ENCODE measurements around the gene DDX39B. TPM values are rescaled to one million over a fixed set of nuclear protein-coding genes. Genes with fewer than 3 reads are reported as not detected.

Gene DDX39B
- total and polyA plus RNA-seq, 9 of the 15 experiments (the other 6 are each of a cell fraction or from before 2014, with no cell fraction given): 479 to 869 (median 592) TPM

- TF ChIP-seq ZNF280A (IDR thresholded peaks at IDR 0.05; ENCODE audit: low read depth, partially characterized antibody): no peak
- TF ChIP-seq RBFOX2 (IDR thresholded peaks at IDR 0.05; ENCODE audit: low read depth, low read length): peak; percentile 58
- no peak for TF ChIP-seq PRMT5 (CRISPR knock-in tag; IDR thresholded peaks at IDR 0.05)
- no peak for TF ChIP-seq THAP7 (CRISPR knock-in tag; IDR thresholded peaks at IDR 0.05)
- no peak for TF ChIP-seq NFRKB (IDR thresholded peaks at IDR 0.05; ENCODE audit: low read depth)
- TF ChIP-seq CHD4 (IDR thresholded peaks at IDR 0.05; ENCODE audit: insufficient read depth, insufficient replicate concordance, low read depth, low read length, poor library complexity, severe bottlenecking): no peak
- no peak for TF ChIP-seq ID3 (CRISPR knock-in tag; IDR thresholded peaks at IDR 0.05)
- TF ChIP-seq ID3 (tag; IDR thresholded peaks at IDR 0.05): no peak
- 0 out of 2 replicates have a peak, but pooled peaks have one; percentile 10 for TF ChIP-seq FOXK1 (CRISPR knock-in tag; IDR thresholded peaks at IDR 0.05; ENCODE audit: borderline replicate concordance)
- TF ChIP-seq TEAD4 (IDR thresholded peaks at IDR 0.05; ENCODE audit: low read length): no peak
- no peak for TF ChIP-seq TEAD4 (CRISPR knock-in tag; IDR thresholded peaks at IDR 0.05; ENCODE audit: borderline replicate concordance)
- no peak for TF ChIP-seq MIER1 (IDR thresholded peaks at IDR 0.05; ENCODE audit: low read depth)
- 0 out of 4 replicates have a peak, but pooled peaks of 1 of the 2 experiments have one; percentile 2 for TF ChIP-seq TEAD1 (CRISPR knock-in tag; IDR thresholded peaks at IDR 0.05)
- TF ChIP-seq PATZ1 (CRISPR knock-in tag; IDR thresholded peaks at IDR 0.05; ENCODE audit: borderline replicate concordance): no peak
- TF ChIP-seq ZBTB11 (CRISPR knock-in tag; IDR thresholded peaks at IDR 0.05): no peak
- no peak for TF ChIP-seq ZNF707 (CRISPR knock-in tag; conservative IDR thresholded peaks at IDR 0.05)
These were observed 8.4 kb downstream of the DDX39B start (continued) for GRCh38 chr6:31533455-31533841.
